HepG2 (cell line): ENCODE measurements around the gene INHBA. TPM values are rescaled to one million over a fixed set of nuclear protein-coding genes. Genes with fewer than 3 reads are reported as not detected.

Experiments
- ATAC-seq: fragments of 200-7000 bp; cut with Tn5 transposase; 3 replicates; pipeline ENCODE4 v1.9.1; 2020; ENCODE audit warnings: mild to moderate bottlenecking, moderate library complexity
- BruUV-seq: library from RNA; stranded (reverse); fragments of 400-500 nt; replicated peaks from 2 replicates; lab custom pipeline; 2021; lab: Mats Ljungman, UMichigan
- CTCF ChIA-PET: fragments of 300-600 bp; formaldehyde crosslinking; extraction: SDS; loops from one replicate; lab custom pipeline; 2021; ENCODE audit warnings: low total read pairs, inconsistent platforms, low intra/inter-chr PET ratio; lab: Yijun Ruan, JAX
- POLR2A ChIA-PET: fragments of 350-600 bp; sonication (Branson Sonifier 250); formaldehyde crosslinking; loops from one replicate; lab custom pipeline; 2020; ENCODE audit warnings: antibody characterized with exemption, inconsistent platforms; lab: Yijun Ruan, JAX
- DNase-seq: peaks from one replicate; pipeline ENCODE4 v3.0.0-alpha.2; 2015; ENCODE audit warnings: low spot score
- FAIRE-seq: peaks from 3 replicates; lab custom pipeline; 2011; peaks lifted over from hg19 to GRCh38; lab: Jason Lieb, UNC
- H2AFZ ChIP-seq: one replicate; pipeline ENCODE4 v1.6.1; 2011; ENCODE audit warnings: low read length, inconsistent platforms
- H3K27ac ChIP-seq: fragments of 300-600 bp; 3 replicates; pipeline ENCODE4 v1.8.0; 2011; ENCODE audit warnings: mixed run types, mild to moderate bottlenecking, mixed read lengths, low read length, inconsistent platforms; ENCODE audit not compliant: insufficient read depth; ENCODE audit errors: extremely low read length
- H3K27me3 ChIP-seq, 2 experiments: fragments of 200-600 bp in 1 of 2; 2 replicates in 1 of 2; 3 replicates in 1 of 2; pipeline versions ENCODE4 v1.6.0 to v1.8.0; 2011; ENCODE audit warnings: low read length in 2 of 2, mild to moderate bottlenecking in 2 of 2, moderate library complexity in 2 of 2, inconsistent platforms in 1 of 2; ENCODE audit not compliant: insufficient read depth in 2 of 2, control insufficient read depth in 1 of 2
- H3K36me3 ChIP-seq, 2 experiments: fragments of 200-600 bp in 1 of 2; replicated peaks in 1 of 2; 2 replicates in 1 of 2; 3 replicates in 1 of 2; pipeline versions ENCODE4 v1.5.1 to v1.8.0; 2011; ENCODE audit warnings: low read length in 2 of 2, inconsistent platforms in 1 of 2; ENCODE audit not compliant: insufficient read depth in 2 of 2, control insufficient read depth in 1 of 2
- H3K4me1 ChIP-seq: 2 replicates; pipeline ENCODE4 v1.5.1; 2012; ENCODE audit warnings: low read length, inconsistent platforms; ENCODE audit not compliant: insufficient read depth
- H3K4me2 ChIP-seq: 2 replicates; pipeline ENCODE4 v1.6.0; 2011; ENCODE audit warnings: low read depth, low read length, inconsistent platforms
- H3K4me3 ChIP-seq, 3 experiments: fragments of 200-600 bp in 1 of 3; sonication (generic), shearing (Covaris generic) in 1 of 3; replicated peaks in 1 of 3; 2 replicates each; pipeline ENCODE4 v1.5.1; 2011 to 2016; ENCODE audit warnings: low read length in 3 of 3, inconsistent platforms in 2 of 3, low read depth in 2 of 3, mild to moderate bottlenecking in 2 of 3, control low read depth in 1 of 3, mixed read lengths in 1 of 3; ENCODE audit not compliant: insufficient read depth in 1 of 3
- H3K79me2 ChIP-seq: one replicate; pipeline ENCODE4 v1.6.1; 2011; ENCODE audit warnings: low read length, inconsistent platforms; ENCODE audit not compliant: insufficient read depth
- H3K9ac ChIP-seq: 2 replicates; pipeline ENCODE4 v1.6.0; 2011; ENCODE audit warnings: mild to moderate bottlenecking, low read depth, low read length, inconsistent platforms; ENCODE audit not compliant: insufficient read depth
- H3K9me3 ChIP-seq: 2 replicates; pipeline ENCODE4 v1.5.1; 2012; ENCODE audit warnings: mild to moderate bottlenecking, low read length
- H4K20me1 ChIP-seq: 2 replicates; pipeline ENCODE4 v1.6.0; 2011; ENCODE audit warnings: inconsistent platforms, mild to moderate bottlenecking, low read length, moderate library complexity; ENCODE audit not compliant: insufficient read depth
- HNF4A ChIP-seq: sonication (generic); formaldehyde crosslinking; IDR thresholded peaks from 2 replicates; pipeline ENCODE4 v1.4.0; 2020; ENCODE audit warnings: missing genetic modification reagents
- NCOA2 ChIP-seq: sonication (generic); formaldehyde crosslinking; IDR thresholded peaks from 2 replicates; pipeline ENCODE4 v1.8.0; 2022; ENCODE audit warnings: inconsistent platforms
- PHB2 ChIP-seq: fragments of 450-650 bp; IDR thresholded peaks from 2 replicates; pipeline ENCODE4 v1.6.1; 2018; ENCODE audit not compliant: partially characterized antibody
- RARA ChIP-seq: IDR thresholded peaks from 2 replicates; pipeline ENCODE4 v1.6.1; 2016; ENCODE audit warnings: missing genetic modification reagents, missing compliant biosample characterization
- RFXANK ChIP-seq: IDR thresholded peaks from 2 replicates; pipeline ENCODE4 v1.6.1; 2016
- SIN3B ChIP-seq: fragments of 150-350 bp; IDR thresholded peaks from 2 replicates; pipeline ENCODE4 v1.6.1; 2014; ENCODE audit warnings: low read length
- SMAD3 ChIP-seq: sonication (generic); formaldehyde crosslinking; IDR thresholded peaks from 2 replicates; pipeline ENCODE4 v1.4.0; 2020; ENCODE audit warnings: missing genetic modification reagents
- TEAD2 ChIP-seq: sonication (generic); formaldehyde crosslinking; IDR thresholded peaks from 2 replicates; pipeline ENCODE4 v1.9.0; 2021; ENCODE audit warnings: missing genetic modification reagents
- ZNF550 ChIP-seq: sonication (generic); formaldehyde crosslinking; IDR thresholded peaks from 2 replicates; pipeline ENCODE4 v1.4.0; 2020; ENCODE audit warnings: mild to moderate bottlenecking, missing genetic modification reagents, borderline replicate concordance
- ZNF563 ChIP-seq: sonication (generic); formaldehyde crosslinking; IDR thresholded peaks from 2 replicates; pipeline ENCODE4 v1.8.0; 2022; ENCODE audit warnings: mild to moderate bottlenecking, moderate library complexity, missing genetic modification reagents
- ZNF619 ChIP-seq: sonication (generic); formaldehyde crosslinking; IDR thresholded peaks from 2 replicates; pipeline ENCODE4 v1.4.0; 2020; ENCODE audit warnings: mild to moderate bottlenecking, missing genetic modification reagents
- ZNF737 ChIP-seq: sonication (generic); formaldehyde crosslinking; IDR thresholded peaks from 2 replicates; pipeline ENCODE4 v1.5.0; 2020; ENCODE audit warnings: missing genetic modification reagents, mild to moderate bottlenecking, borderline replicate concordance
- ZNF788 ChIP-seq: sonication (generic); formaldehyde crosslinking; IDR thresholded peaks from 2 replicates; pipeline ENCODE4 v1.5.0; 2020; ENCODE audit warnings: mild to moderate bottlenecking, missing genetic modification reagents, borderline replicate concordance
- ZNF850 ChIP-seq: sonication (generic); formaldehyde crosslinking; conservative IDR thresholded peaks from 2 replicates; pipeline ENCODE4 v1.9.0; 2021; ENCODE audit warnings: mild to moderate bottlenecking, missing genetic modification reagents
- WGBS: methylation state at CpG from one replicate; pipeline ENCODE4 v1.1.6; 2017; ENCODE audit warnings: low lambda C conversion rate; 5-methylcytosine and 5-hydroxymethylcytosine counted together
- in situ Hi-C: cut with HindIII; loops from 2 replicates; pipeline ENCODE4 v1.10.0; 2017; ENCODE audit warnings: low pct_unique_long_range_greater_than_20kb; ENCODE audit not compliant: extremely low pct_ligation_motif_present
- intact Hi-C: fragments of 100-400 bp; cut with micrococcal nuclease; formaldehyde crosslinking; loops from one replicate; pipeline ENCODE4 v1.10.0; 2022; ENCODE audit not compliant: unreplicated experiment
- polyA plus RNA-seq, 8 experiments: library from polyadenylated mRNA; depleted of rRNA in 3 of 8; stranded (reverse) in 7 of 8; unstranded in 1 of 8; fragments of >200 nt; fragmentation: Illumina TruSeq in 4 of 8; extraction: Trizol in 4 of 8; gene quantifications; 2 replicates each; pipeline versions ENCODE4 v1.2.1 to v1.2.3, GENCODE V29; 2011 to 2016; ENCODE audit warnings: low read depth in 4 of 8, missing spikeins in 1 of 8, mixed read lengths in 1 of 8; ENCODE audit not compliant: insufficient read depth in 1 of 8
- total RNA-seq, 5 experiments: library from RNA; depleted of rRNA; stranded (reverse); fragments of >200 nt; fragmentation: Illumina TruSeq; extraction: Trizol; gene quantifications; 2 replicates each; pipeline ENCODE4 v1.2.3, GENCODE V29; 2016; ENCODE audit warnings: low read depth in 1 of 5
- TF ChIP-seq, protein P1 (sequence below): IDR thresholded peaks from 2 replicates; pipeline ENCODE4 v1.6.1; 2012; ENCODE audit warnings: low read depth, low read length, improper control_type of control experiment
- TF ChIP-seq, protein P2 (sequence below): sonication (generic); formaldehyde crosslinking; IDR thresholded peaks from 2 replicates; pipeline ENCODE4 v1.5.1; 2020; ENCODE audit warnings: missing genetic modification reagents, mild to moderate bottlenecking, borderline replicate concordance
- TF ChIP-seq, protein P3 (sequence below): sonication (generic); formaldehyde crosslinking; IDR thresholded peaks from 2 replicates; pipeline ENCODE4 v1.9.0; 2021; ENCODE audit warnings: missing genetic modification reagents, borderline replicate concordance
- TF ChIP-seq, protein P4 (sequence below): sonication (generic); formaldehyde crosslinking; IDR thresholded peaks from 2 replicates; pipeline ENCODE4 v1.5.0; 2020; ENCODE audit warnings: mild to moderate bottlenecking, low read depth, missing genetic modification reagents, borderline replicate concordance
- TF ChIP-seq, protein P5 (sequence below): IDR thresholded peaks from 2 replicates; pipeline ENCODE4 v1.6.1; 2016

The INHBA gene
- total and polyA plus RNA-seq, 2 of the 13 experiments (the other 11 are each of a cell fraction or from before 2014, with no cell fraction given): not detected

DNA sequence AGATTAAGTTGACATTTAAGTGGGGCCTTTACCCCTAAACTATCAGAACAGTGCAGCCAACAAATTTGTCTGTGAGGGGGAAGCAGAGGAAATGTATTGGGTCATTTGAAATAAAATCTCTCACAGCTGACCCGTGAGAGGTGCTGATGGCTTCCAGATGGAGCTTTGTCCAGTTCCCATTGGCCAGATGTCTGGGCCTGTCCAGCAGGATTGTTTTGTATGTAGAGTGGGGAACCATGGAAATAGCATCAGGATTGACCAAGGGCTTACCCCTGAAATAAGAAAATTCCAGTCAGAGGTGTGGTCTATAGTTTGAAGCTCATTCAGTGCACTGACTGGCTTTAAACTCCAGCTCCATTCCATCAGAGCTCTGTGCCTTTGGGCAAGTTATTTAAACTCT, 50.6 kb downstream of the INHBA start:
- H3K4me1 ChIP-seq: no peaks in the 10 kb centered on the region
- no peaks in the 10 kb centered on the region for H3K36me3 ChIP-seq
- no peak for DNase-seq
- H3K27me3 ChIP-seq: no peaks in the 10 kb centered on the region
- H4K20me1 ChIP-seq: no peaks in the 10 kb centered on the region; the same call in 1 of the 2 replicates
- H3K4me2 ChIP-seq: no peak overlapping the region
- no peak overlapping the region for H3K27ac ChIP-seq
- no peak overlapping the region for H3K9ac ChIP-seq
- in situ Hi-C loops (no loop called here), intact Hi-C loops (no loop called here)
- H3K4me3 ChIP-seq: no peak overlapping the region
- no peaks in the 10 kb centered on the region for H3K9me3 ChIP-seq
- no peak for FAIRE-seq
- CTCF ChIA-PET: no interaction called here
- no TSS peak for BruUV-seq
- TF ChIP-seq NCOA2 (CRISPR knock-in tag): no peak
- no peak for TF ChIP-seq ZNF550
- no peak for TF ChIP-seq RARA (CRISPR knock-in tag)
- no peak for TF ChIP-seq SMAD3
- TF ChIP-seq TEAD2 (CRISPR knock-in tag): no peak
- no peak for TF ChIP-seq ZNF788 (CRISPR knock-in tag)
- no peak for TF ChIP-seq HNF4A (CRISPR knock-in tag)
- TF ChIP-seq ZNF563 (CRISPR knock-in tag): no peak
- TF ChIP-seq, protein P1, sequence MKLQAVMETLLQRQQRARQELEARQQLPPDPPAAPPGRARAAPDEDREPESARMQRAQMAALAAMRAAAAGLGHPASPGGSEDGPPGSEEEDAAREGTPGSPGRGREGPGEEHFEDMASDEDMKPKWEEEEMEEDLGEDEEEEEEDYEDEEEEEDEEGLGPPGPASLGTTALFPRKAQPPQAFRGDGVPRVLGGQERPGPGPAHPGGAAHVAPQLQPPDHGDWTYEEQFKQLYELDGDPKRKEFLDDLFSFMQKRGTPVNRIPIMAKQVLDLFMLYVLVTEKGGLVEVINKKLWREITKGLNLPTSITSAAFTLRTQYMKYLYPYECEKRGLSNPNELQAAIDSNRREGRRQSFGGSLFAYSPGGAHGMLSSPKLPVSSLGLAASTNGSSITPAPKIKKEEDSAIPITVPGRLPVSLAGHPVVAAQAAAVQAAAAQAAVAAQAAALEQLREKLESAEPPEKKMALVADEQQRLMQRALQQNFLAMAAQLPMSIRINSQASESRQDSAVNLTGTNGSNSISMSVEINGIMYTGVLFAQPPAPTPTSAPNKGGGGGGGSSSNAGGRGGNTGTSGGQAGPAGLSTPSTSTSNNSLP: no peak
- TF ChIP-seq, protein P2, sequence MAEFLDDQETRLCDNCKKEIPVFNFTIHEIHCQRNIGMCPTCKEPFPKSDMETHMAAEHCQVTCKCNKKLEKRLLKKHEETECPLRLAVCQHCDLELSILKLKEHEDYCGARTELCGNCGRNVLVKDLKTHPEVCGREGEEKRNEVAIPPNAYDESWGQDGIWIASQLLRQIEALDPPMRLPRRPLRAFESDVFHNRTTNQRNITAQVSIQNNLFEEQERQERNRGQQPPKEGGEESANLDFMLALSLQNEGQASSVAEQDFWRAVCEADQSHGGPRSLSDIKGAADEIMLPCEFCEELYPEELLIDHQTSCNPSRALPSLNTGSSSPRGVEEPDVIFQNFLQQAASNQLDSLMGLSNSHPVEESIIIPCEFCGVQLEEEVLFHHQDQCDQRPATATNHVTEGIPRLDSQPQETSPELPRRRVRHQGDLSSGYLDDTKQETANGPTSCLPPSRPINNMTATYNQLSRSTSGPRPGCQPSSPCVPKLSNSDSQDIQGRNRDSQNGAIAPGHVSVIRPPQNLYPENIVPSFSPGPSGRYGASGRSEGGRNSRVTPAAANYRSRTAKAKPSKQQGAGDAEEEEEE (CRISPR knock-in tag): no peak
- TF ChIP-seq, protein P3, sequence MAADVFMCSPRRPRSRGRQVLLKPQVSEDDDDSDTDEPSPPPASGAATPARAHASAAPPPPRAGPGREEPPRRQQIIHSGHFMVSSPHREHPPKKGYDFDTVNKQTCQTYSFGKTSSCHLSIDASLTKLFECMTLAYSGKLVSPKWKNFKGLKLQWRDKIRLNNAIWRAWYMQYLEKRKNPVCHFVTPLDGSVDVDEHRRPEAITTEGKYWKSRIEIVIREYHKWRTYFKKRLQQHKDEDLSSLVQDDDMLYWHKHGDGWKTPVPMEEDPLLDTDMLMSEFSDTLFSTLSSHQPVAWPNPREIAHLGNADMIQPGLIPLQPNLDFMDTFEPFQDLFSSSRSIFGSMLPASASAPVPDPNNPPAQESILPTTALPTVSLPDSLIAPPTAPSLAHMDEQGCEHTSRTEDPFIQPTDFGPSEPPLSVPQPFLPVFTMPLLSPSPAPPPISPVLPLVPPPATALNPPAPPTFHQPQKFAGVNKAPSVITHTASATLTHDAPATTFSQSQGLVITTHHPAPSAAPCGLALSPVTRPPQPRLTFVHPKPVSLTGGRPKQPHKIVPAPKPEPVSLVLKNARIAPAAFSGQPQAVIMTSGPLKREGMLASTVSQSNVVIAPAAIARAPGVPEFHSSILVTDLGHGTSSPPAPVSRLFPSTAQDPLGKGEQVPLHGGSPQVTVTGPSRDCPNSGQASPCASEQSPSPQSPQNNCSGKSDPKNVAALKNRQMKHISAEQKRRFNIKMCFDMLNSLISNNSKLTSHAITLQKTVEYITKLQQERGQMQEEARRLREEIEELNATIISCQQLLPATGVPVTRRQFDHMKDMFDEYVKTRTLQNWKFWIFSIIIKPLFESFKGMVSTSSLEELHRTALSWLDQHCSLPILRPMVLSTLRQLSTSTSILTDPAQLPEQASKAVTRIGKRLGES: no peak
- TF ChIP-seq ZNF850 (CRISPR knock-in tag): no peak
- TF ChIP-seq PHB2: no peak
- TF ChIP-seq ZNF619: no peak
- TF ChIP-seq, protein P4, sequence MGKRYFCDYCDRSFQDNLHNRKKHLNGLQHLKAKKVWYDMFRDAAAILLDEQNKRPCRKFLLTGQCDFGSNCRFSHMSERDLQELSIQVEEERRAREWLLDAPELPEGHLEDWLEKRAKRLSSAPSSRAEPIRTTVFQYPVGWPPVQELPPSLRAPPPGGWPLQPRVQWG (CRISPR knock-in tag): no peak
- TF ChIP-seq RFXANK: no peak
- no peak for TF ChIP-seq ZNF737 (CRISPR knock-in tag)
- no peak for TF ChIP-seq SIN3B
- TF ChIP-seq, protein P5, sequence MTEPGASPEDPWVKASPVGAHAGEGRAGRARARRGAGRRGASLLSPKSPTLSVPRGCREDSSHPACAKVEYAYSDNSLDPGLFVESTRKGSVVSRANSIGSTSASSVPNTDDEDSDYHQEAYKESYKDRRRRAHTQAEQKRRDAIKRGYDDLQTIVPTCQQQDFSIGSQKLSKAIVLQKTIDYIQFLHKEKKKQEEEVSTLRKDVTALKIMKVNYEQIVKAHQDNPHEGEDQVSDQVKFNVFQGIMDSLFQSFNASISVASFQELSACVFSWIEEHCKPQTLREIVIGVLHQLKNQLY: no peak
- TF ChIP-seq, all 625 proteins: peak for 0
- ATAC-seq: no peak
- no peak overlapping the region for H2AFZ ChIP-seq
- WGBS: 0% methylated on average over 1 of the region's 1 CpG
- H3K79me2 ChIP-seq: no peaks in the 10 kb centered on the region
- POLR2A ChIA-PET: no interaction called here
